ENCODE data around the gene TTLL6.

Gene TTLL6

GRCh38 chr17:48738803-48739526, 78.1 kb downstream of the TTLL6 start:
- Mint-ChIP-seq H3K36me3 (no peaks in the 10 kb centered on the region), H3K27ac (peak overlapping the region; percentile 70), H3K9me3 (no peaks in the 10 kb centered on the region), H3K27me3 (peaks cover 75% of the 10 kb centered on the region), H3K4me1 (peaks cover 12% of the 10 kb centered on the region), H3K4me3 (peak overlapping the region; percentile 42)

- Mint-ChIP-seq H3K4me1 (peaks cover 18% of the 10 kb centered on the region), H3K27ac (no peak overlapping the region), H3K36me3 (no peaks in the 10 kb centered on the region), H3K4me3 (no peak overlapping the region), H3K27me3 (peaks cover 76% of the 10 kb centered on the region), H3K9me3 (no peaks in the 10 kb centered on the region)
Observed at GRCh38 chr17:48738424-48738802, 78.6 kb downstream of the TTLL6 start.

GRCh38 chr17:48737330-48738043, 79.5 kb downstream of the TTLL6 start:
- no peak overlapping the region for H3K4me3 Mint-ChIP-seq
- no peaks in the 10 kb centered on the region for H3K9me3 Mint-ChIP-seq

GRCh38 chr17:48735062-48735351, 82.0 kb downstream of the TTLL6 start:
- Mint-ChIP-seq H3K27me3 (peaks cover 76% of the 10 kb centered on the region), H3K4me1 (peaks cover 24% of the 10 kb centered on the region), H3K4me3 (no peak overlapping the region), H3K9me3 (no peaks in the 10 kb centered on the region), H3K27ac (no peak overlapping the region), H3K36me3 (no peaks in the 10 kb centered on the region)

More at GRCh38 chr17:48737330-48738043, 79.5 kb downstream of the TTLL6 start:
- H3K27me3 Mint-ChIP-seq, result peaks cover 75% of the 10 kb centered on the region
- no peaks in the 10 kb centered on the region for H3K36me3 Mint-ChIP-seq
- H3K27ac Mint-ChIP-seq, result peak overlapping the region; percentile 44
- H3K4me1 Mint-ChIP-seq, result peaks cover 24% of the 10 kb centered on the region

GRCh38 chr17:48734333-48735061, 82.5 kb downstream of the TTLL6 start:
- H3K4me3 Mint-ChIP-seq, result no peak overlapping the region
- H3K27ac Mint-ChIP-seq, result no peak overlapping the region
- H3K36me3 Mint-ChIP-seq, result no peaks in the 10 kb centered on the region
- peaks cover 26% of the 10 kb centered on the region for H3K4me1 Mint-ChIP-seq
- no peaks in the 10 kb centered on the region for H3K9me3 Mint-ChIP-seq
- H3K27me3 Mint-ChIP-seq, result peaks cover 79% of the 10 kb centered on the region

- H3K4me3 Mint-ChIP-seq, result peak overlapping the region; percentile 47
- H3K27ac Mint-ChIP-seq, result peak overlapping the region; percentile 82
- H3K9me3 Mint-ChIP-seq, result no peaks in the 10 kb centered on the region
- H3K4me1 Mint-ChIP-seq, result peaks cover 25% of the 10 kb centered on the region
- no peaks in the 10 kb centered on the region for H3K36me3 Mint-ChIP-seq
- peaks cover 77% of the 10 kb centered on the region for H3K27me3 Mint-ChIP-seq
Observed at GRCh38 chr17:48733632-48734328, 83.2 kb downstream of the TTLL6 start.

- Mint-ChIP-seq H3K4me3 (peak overlapping the region; percentile 47), H3K4me1 (peaks cover 29% of the 10 kb centered on the region), H3K9me3 (no peaks in the 10 kb centered on the region), H3K27ac (no peak overlapping the region), H3K27me3 (peaks cover 75% of the 10 kb centered on the region), H3K36me3 (no peaks in the 10 kb centered on the region)
Observed at GRCh38 chr17:48732688-48733629, 84.1 kb downstream of the TTLL6 start.

GRCh38 chr17:48731355-48731754, 85.7 kb downstream of the TTLL6 start:
- H3K4me3 Mint-ChIP-seq, result no peak overlapping the region
- H3K4me1 Mint-ChIP-seq, result peaks cover 36% of the 10 kb centered on the region
- peaks cover 80% of the 10 kb centered on the region for H3K27me3 Mint-ChIP-seq
- H3K9me3 Mint-ChIP-seq, result no peaks in the 10 kb centered on the region
- H3K36me3 Mint-ChIP-seq, result no peaks in the 10 kb centered on the region
- no peak overlapping the region for H3K27ac Mint-ChIP-seq

- Mint-ChIP-seq H3K36me3 (no peaks in the 10 kb centered on the region), H3K27me3 (peaks cover 79% of the 10 kb centered on the region), H3K27ac (no peak overlapping the region), H3K4me1 (peaks cover 37% of the 10 kb centered on the region), H3K4me3 (no peak overlapping the region), H3K9me3 (no peaks in the 10 kb centered on the region)
Observed at GRCh38 chr17:48730240-48730550, 86.8 kb downstream of the TTLL6 start.

- H3K4me1 Mint-ChIP-seq, result peaks cover 41% of the 10 kb centered on the region
- H3K4me3 Mint-ChIP-seq, result no peak overlapping the region
- H3K9me3 Mint-ChIP-seq, result no peaks in the 10 kb centered on the region
- H3K36me3 Mint-ChIP-seq, result no peaks in the 10 kb centered on the region
- peaks cover 78% of the 10 kb centered on the region for H3K27me3 Mint-ChIP-seq
- no peak overlapping the region for H3K27ac Mint-ChIP-seq
Observed at GRCh38 chr17:48729335-48730239, 87.4 kb downstream of the TTLL6 start.

- H3K4me1 Mint-ChIP-seq, result peaks cover 43% of the 10 kb centered on the region
- H3K36me3 Mint-ChIP-seq, result no peaks in the 10 kb centered on the region
- H3K27ac Mint-ChIP-seq, result no peak within 1 kb of the TSS
- peak within 1 kb of the TSS; percentile 72 for H3K4me3 Mint-ChIP-seq
- H3K9me3 Mint-ChIP-seq, result no peaks in the 10 kb centered on the region
- H3K27me3 Mint-ChIP-seq, result peaks cover 76% of the 10 kb centered on the region
Observed at GRCh38 chr17:48728232-48729231, 88.5 kb downstream of the TTLL6 start, which contains the start of gene HOXB13. Gene HOXB13, minus strand, starts transcription at chr17:48728750. Its CDS starts 157 bp downstream, at chr17:48728593.

- Mint-ChIP-seq H3K9me3 (no peaks in the 10 kb centered on the region), H3K36me3 (no peaks in the 10 kb centered on the region), H3K27me3 (peaks cover 78% of the 10 kb centered on the region), H3K27ac (no peak overlapping the region), H3K4me1 (peaks cover 42% of the 10 kb centered on the region), H3K4me3 (peak overlapping the region; percentile 72)
Observed at GRCh38 chr17:48727415-48728175, 89.4 kb downstream of the TTLL6 start.

Data from activated naive CD4-positive, alpha-beta T cell treated with anti-CD3 and anti-CD28 coated beads, Interleukin-2, amount 50 U/mL, for 24 hours (primary cell).